Fibroblast of skin of left quadriceps (primary cell): ENCODE results near the gene ZNFX1.
A peak's percentile ranks its signal among the peaks of the same experiment; 100 is the strongest.
"Not testable (repeated sequence)": the region's sequence is repeated elsewhere in the genome, so short reads cannot be mapped to it uniquely, and the experiment has no call there.

Experiments used
- DNase-seq, 2 experiments: peaks; one replicate each; pipeline ENCODE4 v3.0.0-alpha.2; 2013; ENCODE audit warnings: low read depth in 2 of 2

ZNFX1 gene

GRCh38 chr20:49248301-49248700 is 29.6 kb downstream of the ZNFX1 start:
- no peak for DNase-seq

- DNase-seq = no peak
Observed at GRCh38 chr20:49247792-49248191, 30.1 kb downstream of the ZNFX1 start.

- no peak for DNase-seq
Observed at GRCh38 chr20:49247169-49247723, 30.6 kb downstream of the ZNFX1 start.

GRCh38 chr20:49245921-49246740 is 31.7 kb downstream of the ZNFX1 start:
- peak; percentile 10 for DNase-seq

GRCh38 chr20:49237531-49237930 is 40.3 kb downstream of the ZNFX1 start:
- no peak for DNase-seq

GRCh38 chr20:49236301-49236700 is 41.6 kb downstream of the ZNFX1 start:
- no peak for DNase-seq

GRCh38 chr20:49234831-49235230 is 43.0 kb downstream of the ZNFX1 start:
- no peak for DNase-seq

- DNase-seq = no peak
Observed at GRCh38 chr20:49233226-49233625, 44.6 kb downstream of the ZNFX1 start.

GRCh38 chr20:49231471-49231870 is 46.4 kb downstream of the ZNFX1 start:
- DNase-seq = no peak

- DNase-seq = no peak
Observed at GRCh38 chr20:49230561-49231133, 47.2 kb downstream of the ZNFX1 start.

GRCh38 chr20:49230021-49230420 is 47.8 kb downstream of the ZNFX1 start:
- DNase-seq = no peak

- DNase-seq = no peak
Observed at GRCh38 chr20:49229381-49229780, 48.5 kb downstream of the ZNFX1 start.

GRCh38 chr20:49228676-49229075 is 49.2 kb downstream of the ZNFX1 start:
- no peak for DNase-seq

GRCh38 chr20:49225896-49226295 is 52.0 kb downstream of the ZNFX1 start:
- DNase-seq = no peak

GRCh38 chr20:49219924-49220831 is 57.7 kb downstream of the ZNFX1 start:
- DNase-seq = no peak

GRCh38 chr20:49219091-49219923 is 58.5 kb downstream of the ZNFX1 start, which contains the start of gene DDX27:
Gene DDX27, plus strand, starts transcription at chr20:49219416. Its CDS starts 33 bp downstream, at chr20:49219449.
- DNase-seq = peak; percentile 98

- not testable (repeated sequence) for DNase-seq
Observed at GRCh38 chr20:49218739-49219090, 59.1 kb downstream of the ZNFX1 start.

GRCh38 chr20:49216991-49217578 is 60.8 kb downstream of the ZNFX1 start:
- DNase-seq = peak; percentile 75 to 79

GRCh38 chr20:49215232-49215631 is 62.6 kb downstream of the ZNFX1 start:
- DNase-seq = no peak

GRCh38 chr20:49214571-49214970 is 63.3 kb downstream of the ZNFX1 start:
- DNase-seq = no peak

- DNase-seq = no peak
Observed at GRCh38 chr20:49210757-49211110, 67.1 kb downstream of the ZNFX1 start.
